ENCODE data around the gene FARP2.
A peak's percentile ranks its signal among the peaks of the same experiment; 100 is the strongest.
"Not testable (repeated sequence)": the region's sequence is repeated elsewhere in the genome, so short reads cannot be mapped to it uniquely, and the experiment has no call there.

FARP2 gene

GRCh38 chr2:241506317-241506716, 150.2 kb downstream of the FARP2 start:
- peaks cover 18 to 35% of the 10 kb centered on the region in 2 donors for H3K4me1 Mint-ChIP-seq
- H3K9me3 Mint-ChIP-seq; ATAC-seq (replicated peaks); H3K27ac Mint-ChIP-seq; DNase-seq; H3K4me3 Mint-ChIP-seq; H3K27me3 Mint-ChIP-seq: not testable (repeated sequence)
- H3K36me3 Mint-ChIP-seq = peaks cover 9 to 12% of the 10 kb centered on the region in 2 donors

GRCh38 chr2:241506793-241507429, 150.8 kb downstream of the FARP2 start:
- Mint-ChIP-seq H3K4me1 (peaks cover 18 to 35% of the 10 kb centered on the region in 2 donors), H3K36me3 (peaks cover 4 to 10% of the 10 kb centered on the region in 2 donors), H3K9me3 (no peaks in the 10 kb centered on the region), H3K4me3 (peak overlapping the region; percentile 89 to 96), H3K27ac (peak overlapping the region; percentile 80), H3K27me3 (no peaks in the 10 kb centered on the region)
- ATAC-seq (replicated peaks) = no peak
- no peak for DNase-seq

GRCh38 chr2:241507430-241508239, 151.6 kb downstream of the FARP2 start:
- H3K27me3 Mint-ChIP-seq = no peaks in the 10 kb centered on the region
- H3K4me3 Mint-ChIP-seq = peak overlapping the region; percentile 89 to 96
- H3K4me1 Mint-ChIP-seq = peaks cover 18 to 35% of the 10 kb centered on the region in 2 donors
- H3K36me3 Mint-ChIP-seq = peaks cover 4 to 14% of the 10 kb centered on the region in 2 donors
- DNase-seq (peak; percentile 28), ATAC-seq (replicated peaks) (peak; percentile 25 to 33)
- peak overlapping the region; percentile 80 for H3K27ac Mint-ChIP-seq
- H3K9me3 Mint-ChIP-seq = no peaks in the 10 kb centered on the region

GRCh38 chr2:241508240-241509154, 152.4 kb downstream of the FARP2 start, which contains the start of gene STK25:
TSS of gene STK25 (minus strand) at chr2:241508584. CDS start at chr2:241508035, 549 bp downstream.
- peak within 1 kb of the TSS; percentile 92 for H3K27ac Mint-ChIP-seq
- peaks cover 4 to 14% of the 10 kb centered on the region in 2 donors for H3K36me3 Mint-ChIP-seq
- no peaks in the 10 kb centered on the region for H3K9me3 Mint-ChIP-seq
- peak within 1 kb of the TSS; percentile 89 to 96 for H3K4me3 Mint-ChIP-seq
- peaks cover 18 to 35% of the 10 kb centered on the region in 2 donors for H3K4me1 Mint-ChIP-seq
- peak; percentile 94 to 96 for ATAC-seq (replicated peaks)
- H3K27me3 Mint-ChIP-seq = no peaks in the 10 kb centered on the region
- peak; percentile 98 for DNase-seq

GRCh38 chr2:241509155-241509784, 153.2 kb downstream of the FARP2 start:
- H3K27ac Mint-ChIP-seq = peak overlapping the region; percentile 74
- no peak for DNase-seq
- H3K4me1 Mint-ChIP-seq = peaks cover 18 to 35% of the 10 kb centered on the region in 2 donors
- H3K4me3 Mint-ChIP-seq = peak overlapping the region; percentile 80 to 93
- no peak for ATAC-seq (replicated peaks)
- no peaks in the 10 kb centered on the region for H3K27me3 Mint-ChIP-seq
- H3K36me3 Mint-ChIP-seq = peaks cover 0 to 14% of the 10 kb centered on the region in 2 donors
- no peaks in the 10 kb centered on the region for H3K9me3 Mint-ChIP-seq

GRCh38 chr2:241511091-241511741, 155.1 kb downstream of the FARP2 start:
- H3K36me3 Mint-ChIP-seq = peaks cover 0 to 10% of the 10 kb centered on the region in 2 donors
- peak overlapping the region; percentile 31 for H3K27ac Mint-ChIP-seq
- ATAC-seq (replicated peaks) (no peak), DNase-seq (no peak)
- H3K27me3 Mint-ChIP-seq = no peaks in the 10 kb centered on the region
- no peaks in the 10 kb centered on the region for H3K9me3 Mint-ChIP-seq
- H3K4me3 Mint-ChIP-seq = no peak overlapping the region
- peaks cover 12 to 34% of the 10 kb centered on the region in 2 donors for H3K4me1 Mint-ChIP-seq

GRCh38 chr2:241514553-241514952, 158.5 kb downstream of the FARP2 start:
- H3K27me3 Mint-ChIP-seq = no peaks in the 10 kb centered on the region
- peaks cover 9 to 10% of the 10 kb centered on the region in 2 donors for H3K9me3 Mint-ChIP-seq
- no peak overlapping the region for H3K27ac Mint-ChIP-seq
- peaks cover 14 to 18% of the 10 kb centered on the region in 2 donors for H3K4me1 Mint-ChIP-seq
- peaks cover 0 to 13% of the 10 kb centered on the region in 2 donors for H3K36me3 Mint-ChIP-seq
- H3K4me3 Mint-ChIP-seq = no peak overlapping the region
- ATAC-seq (replicated peaks) (no peak), DNase-seq (no peak)

- Mint-ChIP-seq H3K27me3 (no peaks in the 10 kb centered on the region), H3K27ac (no peak overlapping the region), H3K4me1 (peaks cover 13 to 15% of the 10 kb centered on the region in 2 donors), H3K36me3 (peaks cover 0 to 13% of the 10 kb centered on the region in 2 donors), H3K9me3 (peaks cover 9 to 10% of the 10 kb centered on the region in 2 donors), H3K4me3 (no peak overlapping the region)
- ATAC-seq (replicated peaks) (peak in 1 of 2 donors; percentile 27), DNase-seq (no peak)
Observed at GRCh38 chr2:241514986-241515737, 159.1 kb downstream of the FARP2 start.

- peaks cover 9 to 10% of the 10 kb centered on the region in 2 donors for H3K9me3 Mint-ChIP-seq
- H3K36me3 Mint-ChIP-seq = peaks cover 0 to 7% of the 10 kb centered on the region in 2 donors
- peaks cover 10 to 15% of the 10 kb centered on the region in 2 donors for H3K4me1 Mint-ChIP-seq
- no peak for ATAC-seq (replicated peaks)
- H3K4me3 Mint-ChIP-seq = no peak overlapping the region
- peaks cover 0 to 4% of the 10 kb centered on the region in 2 donors for H3K27me3 Mint-ChIP-seq
- no peak for DNase-seq
- no peak overlapping the region for H3K27ac Mint-ChIP-seq
Observed at GRCh38 chr2:241516520-241516965, 160.5 kb downstream of the FARP2 start.

- no peak overlapping the region for H3K4me3 Mint-ChIP-seq
- peaks cover 2 to 4% of the 10 kb centered on the region in 2 donors for H3K27me3 Mint-ChIP-seq
- DNase-seq (no peak), ATAC-seq (replicated peaks) (no peak)
- H3K27ac Mint-ChIP-seq = no peak overlapping the region
- H3K36me3 Mint-ChIP-seq = peaks cover 0 to 3% of the 10 kb centered on the region in 2 donors
- peaks cover 9 to 10% of the 10 kb centered on the region in 2 donors for H3K9me3 Mint-ChIP-seq
- H3K4me1 Mint-ChIP-seq = peaks cover 10 to 15% of the 10 kb centered on the region in 2 donors
Observed at GRCh38 chr2:241517297-241517696, 161.2 kb downstream of the FARP2 start.

GRCh38 chr2:241519669-241520068, 163.6 kb downstream of the FARP2 start:
- Mint-ChIP-seq H3K9me3 (peaks cover 9 to 10% of the 10 kb centered on the region in 2 donors), H3K4me3 (no peak overlapping the region), H3K27me3 (peaks cover 7 to 10% of the 10 kb centered on the region in 2 donors), H3K27ac (no peak overlapping the region), H3K36me3 (peaks cover 0 to 3% of the 10 kb centered on the region in 2 donors), H3K4me1 (peaks cover 10 to 15% of the 10 kb centered on the region in 2 donors)
- DNase-seq (no peak), ATAC-seq (replicated peaks) (no peak)

- Mint-ChIP-seq H3K27me3 (peaks cover 7 to 10% of the 10 kb centered on the region in 2 donors), H3K4me3 (no peak overlapping the region), H3K9me3 (peaks cover 6 to 9% of the 10 kb centered on the region in 2 donors), H3K4me1 (peaks cover 0 to 1% of the 10 kb centered on the region in 2 donors), H3K27ac (no peak overlapping the region), H3K36me3 (peaks cover 0 to 2% of the 10 kb centered on the region in 2 donors)
- no peak for ATAC-seq (replicated peaks)
- no peak for DNase-seq
Observed at GRCh38 chr2:241522477-241522876, 166.4 kb downstream of the FARP2 start.

Measured in stimulated activated naive B cell treated with anti-CD40 and anti-IgM and Interleukin-4, amounts not matched to agents 10 μg/mL and 1 μg/mL and 100 μg/mL, for 72 hours (primary cell).